Measurements from ENCODE around the gene C10orf62. TPM values are rescaled to one million over a fixed set of nuclear protein-coding genes. Genes with fewer than 3 reads are reported as not detected.
"Not testable (repeated sequence)": the region's sequence is repeated elsewhere in the genome, so short reads cannot be mapped to it uniquely, and the experiment has no call there.

C10orf62 gene
- total RNA-seq, 1 donor, result not detected

GRCh38 chr10:97575127-97575668 lies 14.3 kb upstream of the C10orf62 start:
- H3K4me3 ChIP-seq (ENCODE audit: low read depth, low read length), result no peak overlapping the region
- TF ChIP-seq CTCF (IDR thresholded peaks at IDR 0.05; ENCODE audit: insufficient read depth, low read length), result no peak
- DNase-seq (ENCODE audit: low read depth), result no peak

DNA sequence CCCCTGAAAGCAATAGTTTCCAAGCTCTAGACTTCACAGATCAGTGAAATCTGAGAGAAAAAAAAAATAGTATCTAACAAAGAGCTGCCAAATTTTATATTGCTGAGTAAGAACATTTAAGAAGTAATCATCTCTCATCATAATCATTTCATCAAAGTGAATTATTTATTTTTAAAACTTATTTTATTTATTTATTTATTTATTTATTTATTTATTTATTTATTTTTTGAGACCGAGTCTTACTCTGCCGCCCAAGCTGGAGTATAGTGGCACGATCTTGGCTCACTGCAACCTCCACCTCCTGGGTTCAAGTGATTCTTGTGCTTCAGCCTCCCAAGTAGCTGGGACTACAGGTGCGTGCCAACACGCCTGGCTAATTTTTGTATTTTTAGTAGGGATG lies 13.0 kb upstream of the C10orf62 start:
- DNase-seq (ENCODE audit: low read depth); H3K4me3 ChIP-seq (ENCODE audit: low read depth, low read length): not testable (repeated sequence)

DNA sequence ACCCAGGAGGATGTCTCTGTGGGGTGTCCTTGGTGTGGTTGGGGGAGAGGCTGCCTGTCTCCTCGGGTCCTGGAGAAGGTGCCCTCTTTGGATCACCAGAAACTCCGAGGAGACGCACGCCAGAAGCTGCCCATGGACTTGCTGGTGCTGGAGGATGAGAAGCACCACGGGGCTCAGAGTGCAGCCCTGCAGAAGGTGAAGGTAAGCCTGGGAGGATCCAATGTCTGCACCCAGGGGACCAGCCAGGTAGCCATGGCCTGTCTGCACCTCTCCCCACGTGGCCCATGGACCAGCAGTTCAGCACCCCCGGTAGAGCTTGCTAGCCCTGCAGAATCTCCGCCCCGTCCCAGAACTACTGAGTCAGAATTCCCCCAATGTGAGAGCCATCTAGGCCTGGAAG lies 11.8 kb upstream of the C10orf62 start:
- no peak for TF ChIP-seq CTCF (IDR thresholded peaks at IDR 0.05; ENCODE audit: insufficient read depth, low read length)
- no peak for DNase-seq (ENCODE audit: low read depth)

GRCh38 chr10:97578171-97578844 lies 11.2 kb upstream of the C10orf62 start:
- DNase-seq (ENCODE audit: low read depth), result no peak
- no peak for TF ChIP-seq CTCF (IDR thresholded peaks at IDR 0.05; ENCODE audit: insufficient read depth, low read length)
- H3K4me3 ChIP-seq (ENCODE audit: low read depth, low read length), result no peak overlapping the region

More for the DNA sequence above, 11.8 kb upstream of the C10orf62 start:
- H3K4me3 ChIP-seq (ENCODE audit: low read depth, low read length), result no peak overlapping the region

DNA sequence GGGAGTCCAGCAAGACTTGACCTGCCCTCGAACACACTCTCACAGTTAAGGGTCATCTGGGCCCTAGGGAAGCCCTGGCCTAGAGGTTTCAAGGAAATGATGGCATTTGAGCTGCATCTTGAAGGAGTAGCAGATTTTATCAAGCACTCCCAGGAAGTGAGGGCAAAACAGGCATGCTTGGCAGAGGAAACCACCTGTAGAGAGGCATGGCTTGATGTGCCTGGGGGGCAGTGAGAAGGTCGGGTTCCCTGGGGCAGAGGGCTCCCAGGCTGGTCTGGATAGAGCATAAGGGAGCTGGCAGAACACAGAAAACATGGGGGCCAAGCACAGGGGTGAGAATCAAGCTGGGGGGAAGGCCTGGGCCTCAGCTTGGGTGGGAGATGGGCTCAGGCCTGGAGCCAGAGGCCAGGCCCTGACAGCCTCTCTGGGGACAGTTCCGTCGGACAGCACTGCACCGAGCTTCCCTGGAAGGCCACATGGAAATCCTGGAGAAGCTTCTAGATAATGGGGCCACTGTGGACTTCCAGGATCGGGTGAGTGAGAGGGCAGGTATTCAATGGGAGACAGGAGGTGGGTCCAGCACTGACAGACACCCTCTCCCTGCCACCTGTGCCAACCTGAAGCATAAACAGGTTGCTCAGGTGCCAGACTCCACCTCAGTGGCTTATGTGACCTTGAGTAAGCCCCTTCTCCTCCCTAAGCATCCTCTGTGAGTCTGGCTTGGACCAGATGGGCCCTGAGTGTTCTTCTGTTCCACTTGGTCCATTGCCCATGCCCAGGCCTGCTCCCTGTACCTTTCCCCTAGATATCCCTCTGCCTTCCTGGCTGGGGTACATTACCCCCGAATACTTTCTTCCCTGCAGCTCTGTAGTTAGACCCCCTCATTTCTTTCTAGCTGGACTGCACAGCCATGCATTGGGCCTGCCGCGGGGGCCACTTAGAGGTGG lies 8.8 kb upstream of the C10orf62 start:
- DNase-seq (ENCODE audit: low read depth), result no peak
- TF ChIP-seq CTCF (IDR thresholded peaks at IDR 0.05; ENCODE audit: insufficient read depth, low read length), result no peak
- no peak overlapping the region for H3K4me3 ChIP-seq (ENCODE audit: low read depth, low read length)

DNA sequence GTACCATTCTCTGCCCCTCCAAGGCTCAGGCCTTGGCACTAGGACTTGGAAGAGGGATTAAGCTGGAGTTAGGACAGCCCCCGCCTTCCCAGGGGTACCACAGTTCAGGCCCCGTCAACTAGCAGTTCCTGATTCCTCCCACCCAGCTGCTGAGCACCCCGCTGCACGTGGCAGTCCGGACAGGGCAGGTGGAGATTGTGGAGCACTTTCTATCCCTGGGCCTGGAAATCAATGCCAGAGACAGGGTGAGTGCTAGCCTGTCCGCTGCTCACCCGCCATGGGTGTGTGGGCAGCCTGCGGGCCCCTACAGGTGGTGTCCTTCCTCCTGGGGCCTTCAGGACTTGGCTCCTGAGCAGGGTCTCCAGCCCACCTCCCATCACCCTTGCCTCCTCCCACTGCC lies 7.4 kb upstream of the C10orf62 start:
- TF ChIP-seq CTCF (IDR thresholded peaks at IDR 0.05; ENCODE audit: insufficient read depth, low read length), result no peak
- no peak for DNase-seq (ENCODE audit: low read depth)
- no peak overlapping the region for H3K4me3 ChIP-seq (ENCODE audit: low read depth, low read length)

DNA sequence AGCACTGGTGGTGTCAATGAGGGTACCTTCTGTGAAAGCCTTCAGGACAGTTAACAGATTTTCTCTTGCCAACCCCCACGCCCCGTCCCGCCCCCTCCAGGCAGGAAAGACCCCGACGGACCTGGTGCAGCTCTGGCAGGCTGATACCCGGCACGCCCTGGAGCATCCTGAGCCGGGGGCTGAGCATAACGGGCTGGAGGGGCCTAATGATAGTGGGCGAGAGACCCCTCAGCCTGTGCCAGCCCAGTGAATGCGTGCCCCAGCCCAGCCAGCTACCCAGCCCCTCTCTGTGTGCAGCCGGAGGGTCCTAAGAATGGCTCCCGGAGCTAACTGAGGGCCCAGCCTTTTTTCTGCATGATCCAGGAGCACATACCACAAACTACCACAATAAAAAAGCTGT lies 6.0 kb upstream of the C10orf62 start:
- no peak for TF ChIP-seq CTCF (IDR thresholded peaks at IDR 0.05; ENCODE audit: insufficient read depth, low read length)
- no peak for DNase-seq (ENCODE audit: low read depth)
- no peak overlapping the region for H3K4me3 ChIP-seq (ENCODE audit: low read depth, low read length)

All from fibroblast of the aortic adventitia (primary cell).